ENCODE data around the gene SLC40A1. TPM values are rescaled to one million over a fixed set of nuclear protein-coding genes. Genes with fewer than 3 reads are reported as not detected.

The SLC40A1 gene
- total and polyA plus RNA-seq, 2 of the 8 experiments (the other 6 are each of a cell fraction or from before 2014, with no cell fraction given), result 0.03 TPM; not detected in 1

- Histone ChIP-seq H3K27ac (ENCODE audit: low read depth, low read length) (no peak overlapping the region), H3K9me3 (ENCODE audit: insufficient read depth in 2 of 2, low read depth in 1 of 2, low read length in 1 of 2) (no peaks in the 10 kb centered on the region), H4K91ac (replicated peaks; ENCODE audit: insufficient read length, low read length) (no peak overlapping the region), H3K9ac (replicated peaks in 1 of 4; ENCODE audit: extremely low read depth in 1 of 4, low read depth in 3 of 4, low read length in 3 of 4) (no peak overlapping the region), H3K27me3 (replicated peaks in 1 of 4; ENCODE audit: control insufficient read depth in 3 of 4, extremely low read depth in 1 of 4, insufficient read depth in 3 of 4, low read length in 3 of 4) (peaks cover 49 to 65% (median 60%) of the 10 kb centered on the region in 4 experiments), H4K5ac (ENCODE audit: insufficient read length, low read depth, low read length) (no peak overlapping the region), H3K79me1 (ENCODE audit: low read depth, low read length) (no peaks in the 10 kb centered on the region), H2AK5ac (ENCODE audit: low read depth, low read length) (no peak overlapping the region), H3K4me1 (replicated peaks in 1 of 4; ENCODE audit: control insufficient read depth in 3 of 4, insufficient read depth in 4 of 4, low read length in 3 of 4) (peaks cover 3 to 8% (median 4%) of the 10 kb centered on the region in 4 experiments; a peak in 5 of 7 replicates), H2AFZ (ENCODE audit: low read length) (no peak overlapping the region), H3K4me2 (ENCODE audit: insufficient read depth in 1 of 2, low read depth in 2 of 2, low read length in 2 of 2) (no peak overlapping the region), H2BK12ac (ENCODE audit: low read depth, low read length) (no peak overlapping the region), H4K20me1 (replicated peaks in 1 of 2; ENCODE audit: control insufficient read depth in 1 of 2, insufficient read depth in 2 of 2, low read length in 2 of 2) (peaks cover 4 to 5% of the 10 kb centered on the region in 2 experiments), H3K4ac (replicated peaks; ENCODE audit: insufficient read length, low read depth, low read length) (no peak overlapping the region), H3K56ac (replicated peaks; ENCODE audit: insufficient read length, low read depth, low read length) (no peak overlapping the region), H2BK120ac (replicated peaks; ENCODE audit: low read depth, low read length) (no peak overlapping the region), H3K18ac (ENCODE audit: extremely low read depth, low read length) (no peak overlapping the region), H3K14ac (ENCODE audit: insufficient read length) (no peak overlapping the region), H2BK15ac (ENCODE audit: low read length) (no peak overlapping the region), H3K79me2 (ENCODE audit: control insufficient read depth in 1 of 2, insufficient read depth in 2 of 2, low read length in 2 of 2) (no peaks in the 10 kb centered on the region), H3K23me2 (ENCODE audit: low read depth, low read length) (peaks cover 5% of the 10 kb centered on the region; the same call in 1 of the 2 replicates), H3K4me3 (ENCODE audit: extremely low read depth in 1 of 4, insufficient read depth in 2 of 4, low read depth in 3 of 4, low read length in 4 of 4) (no peak overlapping the region), H3K23ac (ENCODE audit: insufficient read length) (no peak overlapping the region), H2BK5ac (ENCODE audit: low read depth, low read length) (no peak overlapping the region), H4K8ac (ENCODE audit: extremely low read depth, insufficient read depth, low read length) (no peak overlapping the region), H2BK20ac (ENCODE audit: low read length) (no peak overlapping the region), H3K36me3 (ENCODE audit: control insufficient read depth in 2 of 4, insufficient read depth in 4 of 4, low read length in 3 of 4) (no peaks in the 10 kb centered on the region)
- POLR2A ChIA-PET (ENCODE audit: partially characterized antibody), result no interaction called here
- FAIRE-seq, result no peak
- DNase-seq (ENCODE audit: low read depth in 1 of 2, low spot score in 2 of 2), result no peak
- WGBS, 2 experiments (ENCODE audit: extremely low coverage in 1 of 2, insufficient coverage in 1 of 2, insufficient read length in 1 of 2, insufficient replicate concordance in 2 of 2, low coverage in 1 of 2, low lambda C conversion rate in 2 of 2, missing lambda C conversion rate in 1 of 2), result 75% methylated on average over 5 of the region's 5 CpGs; no CpG with 5 or more reads in 1 of the 2 experiments
- CTCF ChIA-PET (ENCODE audit: partially characterized antibody), result interaction anchor here (1.1 kb wide), 1 partner anchor 50 kb away, joined by 3 read pairs; no protein-coding TSS in a partner anchor
- TF ChIP-seq BCL11A (IDR thresholded peaks at IDR 0.05; ENCODE audit: low read depth in 2 of 2, low read length in 2 of 2), result no peak
- TF ChIP-seq BRCA1 (IDR thresholded peaks at IDR 0.05; ENCODE audit: low read depth, low read length), result no peak
- TF ChIP-seq POLR2A (IDR thresholded peaks at IDR 0.05; ENCODE audit: control extremely low read depth in 1 of 2, low read depth in 2 of 2, low read length in 2 of 2), result no peak
- TF ChIP-seq CBX5 (IDR thresholded peaks at IDR 0.05; ENCODE audit: low read depth, low read length), result no peak
- no peak for TF ChIP-seq PHF8 (conservative IDR thresholded peaks at IDR 0.05; ENCODE audit: low read depth, low read length)
- no peak for TF ChIP-seq GABPA (IDR thresholded peaks at IDR 0.05; ENCODE audit: borderline replicate concordance, insufficient read depth, low read length)
- no peak for TF ChIP-seq GTF2F1 (IDR thresholded peaks at IDR 0.05; ENCODE audit: borderline replicate concordance, low read depth, low read length)
- TF ChIP-seq JUND (IDR thresholded peaks at IDR 0.05; ENCODE audit: low read length), result no peak
- TF ChIP-seq RAD21 (IDR thresholded peaks at IDR 0.05 in 1 of 2, conservative IDR thresholded peaks at IDR 0.05 in 1 of 2; ENCODE audit: low read depth in 2 of 2, low read length in 2 of 2), result no peak
- TF ChIP-seq TAF1 (IDR thresholded peaks at IDR 0.05; ENCODE audit: low read depth, low read length), result no peak
- no peak for TF ChIP-seq POU5F1 (IDR thresholded peaks at IDR 0.05; ENCODE audit: low read depth, low read length)
- TF ChIP-seq NANOG (IDR thresholded peaks at IDR 0.05; ENCODE audit: insufficient read depth, low read depth, low read length, poor library complexity, severe bottlenecking), result no peak
Observed at GRCh38 chr2:189583227-189584198, 2.9 kb upstream of the SLC40A1 start.

Measured in H1 (cell line).